HT1080 (cell line): ENCODE data around the gene CYP2A6. TPM values are rescaled to one million over a fixed set of nuclear protein-coding genes. Genes with fewer than 3 reads are reported as not detected.

Experiments
- DNase-seq: peaks from one replicate; pipeline ENCODE4 v3.0.0-alpha.2; 2015; ENCODE audit warnings: low read depth
- total RNA-seq: library from RNA; depleted of rRNA; stranded (reverse); fragments of >200 nt; shearing (Covaris generic); gene quantifications from 2 replicates; pipeline ENCODE4 v1.2.3, GENCODE V29; 2014; rRNA removed

Gene CYP2A6
- total RNA-seq, 1 experiment from 2014 or later: not detected

GRCh38 chr19:40803857-40804782 lies 46.1 kb downstream of the CYP2A6 start:
- DNase-seq: no peak

GRCh38 chr19:40803170-40803856 lies 46.9 kb downstream of the CYP2A6 start:
- no peak for DNase-seq

GRCh38 chr19:40802300-40803169 lies 47.7 kb downstream of the CYP2A6 start:
- DNase-seq: no peak

GRCh38 chr19:40801426-40802299 lies 48.6 kb downstream of the CYP2A6 start:
- no peak for DNase-seq

GRCh38 chr19:40800997-40801377 lies 49.3 kb downstream of the CYP2A6 start:
- DNase-seq: no peak

- DNase-seq: no peak
These were observed 49.8 kb downstream of the CYP2A6 start for GRCh38 chr19:40800339-40800996.

GRCh38 chr19:40799558-40800338 lies 50.5 kb downstream of the CYP2A6 start:
- no peak for DNase-seq

GRCh38 chr19:40798683-40799557 lies 51.3 kb downstream of the CYP2A6 start, which contains the start of gene EGLN2:
Gene EGLN2, plus strand, starts transcription at chr19:40799191. Its CDS starts 1,382 bp downstream, at chr19:40800573.
- DNase-seq: peak; percentile 99

- DNase-seq: peak; percentile 65
These were observed 52.1 kb downstream of the CYP2A6 start for GRCh38 chr19:40797963-40798682.

GRCh38 chr19:40797166-40797962 lies 52.9 kb downstream of the CYP2A6 start:
- no peak for DNase-seq

Other genes starting within 250 kb of the CYP2A6 start
- gene LTBP4, start 249.1 kb downstream of the CYP2A6 start, total RNA-seq: 14.3 and 24.5 TPM in 2 replicates
- 10.9 and 16.4 TPM in 2 replicates for gene NUMBL, start 159.8 kb downstream of the CYP2A6 start, total RNA-seq
- gene COQ8B, start 133.6 kb downstream of the CYP2A6 start, total RNA-seq: 16.7 and 24.2 TPM in 2 replicates
- 5.1 and 5.2 TPM in 2 replicates for gene ITPKC, start 133.3 kb downstream of the CYP2A6 start, total RNA-seq
- 0.97 and 1.6 TPM in 2 replicates for gene ACTMAP, start 100.0 kb downstream of the CYP2A6 start, total RNA-seq
- 257 and 375 TPM in 2 replicates for gene SNRPA, start 99.2 kb downstream of the CYP2A6 start, total RNA-seq
- 6.7 and 9.5 TPM in 2 replicates for gene MIA, start 74.9 kb downstream of the CYP2A6 start, total RNA-seq
- 9.2 and 10.6 TPM in 2 replicates for gene RAB4B, start 72.2 kb downstream of the CYP2A6 start, total RNA-seq
- 107 and 117 TPM in 2 replicates for gene EGLN2, start 51.3 kb downstream of the CYP2A6 start, total RNA-seq
- gene CYP2A7, start 31.8 kb upstream of the CYP2A6 start, total RNA-seq: not detected in 2 replicates
- gene CYP2B6, start 140.8 kb upstream of the CYP2A6 start, total RNA-seq: not detected in 2 replicates
- gene CYP2A13, start 238.0 kb upstream of the CYP2A6 start, total RNA-seq: not detected in 2 replicates